Sigmoid colon (tissue), 4 donors: ENCODE data around the gene PPP4R4.

Experiments used
- CTCF ChIP-seq, 4 experiments: fragments of 450-650 bp in 3 of 4; fragments of 200-600 bp in 1 of 4; IDR thresholded peaks; one replicate each; pipeline ENCODE4 v1.5.1; 2016 to 2019; ENCODE audit warnings: antibody characterized with exemption in 4 of 4, mild to moderate bottlenecking in 3 of 4, moderate library complexity in 2 of 4
- EP300 ChIP-seq, 4 donors: sonication (generic); formaldehyde crosslinking; IDR thresholded peaks; one replicate each; pipeline ENCODE4 v1.6.1; 2017; ENCODE audit warnings: antibody characterized with exemption in 4 of 4
- POLR2A ChIP-seq, 2 donors: fragments of 450-650 bp; IDR thresholded peaks; one replicate each; pipeline ENCODE4 v1.6.1; 2016; ENCODE audit warnings: antibody characterized with exemption in 2 of 2, mild to moderate bottlenecking in 2 of 2, moderate library complexity in 2 of 2
- POLR2AphosphoS5 ChIP-seq, 4 donors: sonication (generic); formaldehyde crosslinking; IDR thresholded peaks; one replicate each; pipeline ENCODE4 v1.6.1; 2017; ENCODE audit warnings: antibody characterized with exemption in 4 of 4

GRCh38 chr14:94127330-94127729, 46.8 kb upstream of the PPP4R4 start:
- no peak for TF ChIP-seq POLR2A (IDR thresholded peaks at IDR 0.05)
- TF ChIP-seq CTCF (IDR thresholded peaks at IDR 0.05), result no peak
- TF ChIP-seq EP300 (IDR thresholded peaks at IDR 0.05), result no peak
- TF ChIP-seq POLR2AphosphoS5 (IDR thresholded peaks at IDR 0.05), result no peak
